GM18498 (cell line): ENCODE measurements around the gene SNRPA1.

ENCODE experiments used
- ATAC-seq: cut with Tn5 transposase; IDR thresholded peaks from one replicate; pipeline ENCODE4 v1.9.1; 2021; ENCODE audit warnings: mild to moderate bottlenecking, moderate library complexity; ENCODE audit not compliant: unreplicated experiment

Gene SNRPA1

DNA sequence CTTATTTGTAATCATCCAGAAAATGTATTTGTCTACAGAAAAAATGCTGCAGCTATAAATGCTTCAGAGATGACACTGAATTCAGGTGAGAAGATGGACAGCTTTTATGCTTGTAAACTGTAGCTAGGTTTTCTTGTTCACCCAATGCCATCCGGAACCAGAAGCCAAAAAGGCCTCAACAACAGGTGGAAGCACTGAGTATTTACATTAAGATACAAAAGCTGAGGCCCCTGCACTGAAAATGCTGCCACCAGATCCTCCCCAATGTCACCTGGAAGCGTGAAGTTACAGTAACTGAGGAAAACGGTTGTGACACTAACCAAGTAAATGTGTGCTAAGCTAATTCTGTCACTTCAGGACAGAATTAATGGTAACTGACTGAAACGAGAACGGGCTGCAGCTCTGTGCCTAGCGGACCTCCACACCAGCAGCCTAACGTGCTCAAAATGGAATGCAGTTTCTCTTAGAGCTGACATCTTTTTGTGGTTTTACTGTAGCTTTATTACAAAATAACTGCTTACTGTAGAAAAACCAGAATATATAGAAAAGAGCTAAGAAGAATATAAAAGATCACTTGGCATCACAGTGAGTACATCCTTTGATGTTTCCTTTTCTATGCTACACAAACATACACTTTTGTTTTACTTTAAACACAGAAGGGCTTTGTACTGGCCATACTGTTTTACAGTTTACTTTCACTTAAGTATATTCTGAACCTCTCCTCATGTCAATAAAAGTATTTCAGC lies 50.8 kb downstream of the SNRPA1 start:
- no peak for ATAC-seq

DNA sequence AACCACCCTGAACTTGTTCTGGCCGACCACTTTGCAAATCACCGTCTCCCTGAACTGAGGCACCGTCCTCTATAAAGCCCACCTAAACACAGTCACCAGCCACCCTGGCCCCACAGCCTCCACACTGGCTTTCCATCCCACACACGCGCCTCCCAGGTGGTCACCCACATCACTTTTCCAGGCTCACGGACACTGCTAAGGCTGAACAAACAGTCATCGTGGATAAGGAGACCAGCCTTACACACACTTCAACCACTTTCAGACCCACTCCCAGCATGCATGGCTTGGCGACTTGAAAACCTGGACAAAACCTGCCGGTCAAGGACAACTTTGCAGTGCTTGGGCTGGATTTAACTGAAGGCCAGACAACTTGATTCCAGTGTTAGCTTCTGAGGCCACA lies 51.6 kb downstream of the SNRPA1 start:
- ATAC-seq = no peak

DNA sequence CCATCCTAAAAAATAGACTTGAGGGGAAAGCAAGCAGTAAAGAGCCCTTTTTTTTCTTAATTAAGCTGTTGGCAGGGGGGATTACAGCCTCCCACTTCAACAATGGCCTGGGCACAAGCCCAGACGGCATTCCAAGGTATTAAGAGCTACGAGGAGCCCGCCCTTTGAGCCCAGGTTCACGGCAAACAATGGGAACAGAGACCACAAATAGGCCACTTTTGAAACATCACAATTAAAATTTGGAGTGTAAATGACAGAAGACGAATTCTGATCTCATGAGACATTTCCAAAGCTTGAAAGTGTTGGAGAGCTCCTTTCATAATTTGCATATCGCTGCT lies 52.1 kb downstream of the SNRPA1 start:
- no peak for ATAC-seq

DNA sequence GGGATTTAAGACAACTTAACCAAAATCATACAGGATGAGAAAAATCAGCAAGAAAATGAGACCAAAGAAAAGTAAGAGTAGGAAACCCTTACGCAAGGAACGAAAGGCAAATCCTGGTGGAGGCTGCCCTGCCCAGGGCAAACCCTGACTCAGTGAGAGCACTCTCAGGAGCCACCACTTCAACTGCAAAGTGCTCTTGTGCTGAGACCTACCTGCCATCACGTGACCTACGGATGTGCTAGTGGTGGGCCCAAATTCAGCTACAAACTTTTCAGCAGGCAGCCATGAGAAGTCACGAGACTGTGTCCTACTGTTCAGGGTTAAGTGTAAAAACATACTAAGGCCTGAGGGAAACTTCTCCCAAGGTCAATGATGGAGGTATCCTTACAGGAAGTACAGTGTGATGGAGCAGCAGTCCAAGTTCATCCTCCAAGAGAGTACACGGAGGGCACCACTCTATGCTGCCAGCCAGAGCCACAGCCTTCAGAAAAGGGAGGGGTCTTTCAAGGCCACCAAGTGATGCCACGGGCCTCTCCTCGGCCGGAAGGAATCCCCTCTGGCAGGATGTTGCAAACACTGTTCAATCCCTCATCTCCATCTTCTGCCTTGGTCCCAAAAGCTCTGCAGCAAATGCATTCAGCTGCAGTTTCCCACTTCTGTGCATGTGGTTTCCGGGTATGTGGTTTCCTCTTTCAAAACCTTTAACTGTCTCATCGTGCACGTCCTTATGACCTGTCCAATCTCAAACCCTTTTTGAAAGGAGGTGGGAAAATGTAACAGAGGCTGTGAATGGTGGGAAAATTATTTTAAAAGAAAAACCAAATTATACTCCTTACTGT lies 52.7 kb downstream of the SNRPA1 start:
- ATAC-seq = peak; percentile 71

DNA sequence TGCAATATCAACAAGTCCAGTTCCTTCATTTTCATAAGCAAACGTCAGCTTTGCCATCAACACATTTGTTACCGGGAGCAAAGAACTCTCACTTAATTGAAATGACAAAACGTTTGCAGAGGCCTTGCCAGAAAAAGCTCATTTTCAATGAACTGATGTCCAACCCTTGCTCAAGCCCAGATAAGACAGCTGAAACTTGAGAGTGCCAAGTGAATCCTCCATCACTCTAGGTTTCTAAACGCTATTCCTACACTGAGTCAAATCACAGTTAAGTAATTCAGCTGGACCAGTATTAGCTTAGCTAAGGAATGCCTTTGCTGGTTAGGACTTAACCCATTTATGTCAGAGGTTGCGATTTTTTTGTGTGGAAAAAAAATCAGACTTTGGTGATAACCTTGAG lies 54.7 kb downstream of the SNRPA1 start:
- no peak for ATAC-seq

DNA sequence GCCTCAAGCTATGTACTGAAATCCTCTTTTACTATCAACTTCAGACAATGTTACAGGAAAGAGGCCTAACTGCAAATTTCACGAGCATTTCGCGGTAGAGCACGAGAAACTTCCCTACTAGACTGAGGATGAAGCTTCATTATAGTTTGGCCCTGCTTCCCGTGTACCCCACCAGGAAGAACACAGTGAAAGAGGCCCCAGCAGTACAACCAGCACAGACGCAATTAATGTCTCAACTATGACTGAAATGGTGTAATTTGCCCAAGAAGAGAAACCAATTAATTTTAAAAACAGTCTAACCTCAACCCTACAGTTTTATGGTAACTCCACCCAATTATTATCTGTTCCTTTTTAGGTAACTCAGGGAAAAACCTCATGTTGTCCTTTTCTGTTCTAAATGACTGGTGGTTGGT lies 55.3 kb downstream of the SNRPA1 start:
- ATAC-seq = no peak

DNA sequence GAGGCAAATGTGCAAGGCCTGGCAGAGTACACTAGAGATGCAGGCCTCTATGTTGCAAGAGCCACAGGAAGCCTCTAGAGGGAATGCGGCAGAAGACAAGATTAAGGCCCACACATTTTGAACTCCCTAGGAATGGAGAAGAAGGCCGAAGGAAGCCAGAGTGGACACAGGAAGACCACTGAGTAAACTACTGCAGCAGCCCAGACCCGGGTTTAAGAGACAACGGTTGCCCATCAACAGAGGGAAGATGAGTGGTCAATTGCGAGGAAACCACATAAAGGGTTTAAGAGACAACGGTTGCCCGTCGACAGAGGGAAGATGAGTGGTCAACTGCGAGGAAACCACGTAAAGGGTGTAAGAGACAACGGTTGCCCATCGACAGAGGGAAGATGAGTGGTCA lies 57.8 kb downstream of the SNRPA1 start:
- no peak for ATAC-seq

DNA sequence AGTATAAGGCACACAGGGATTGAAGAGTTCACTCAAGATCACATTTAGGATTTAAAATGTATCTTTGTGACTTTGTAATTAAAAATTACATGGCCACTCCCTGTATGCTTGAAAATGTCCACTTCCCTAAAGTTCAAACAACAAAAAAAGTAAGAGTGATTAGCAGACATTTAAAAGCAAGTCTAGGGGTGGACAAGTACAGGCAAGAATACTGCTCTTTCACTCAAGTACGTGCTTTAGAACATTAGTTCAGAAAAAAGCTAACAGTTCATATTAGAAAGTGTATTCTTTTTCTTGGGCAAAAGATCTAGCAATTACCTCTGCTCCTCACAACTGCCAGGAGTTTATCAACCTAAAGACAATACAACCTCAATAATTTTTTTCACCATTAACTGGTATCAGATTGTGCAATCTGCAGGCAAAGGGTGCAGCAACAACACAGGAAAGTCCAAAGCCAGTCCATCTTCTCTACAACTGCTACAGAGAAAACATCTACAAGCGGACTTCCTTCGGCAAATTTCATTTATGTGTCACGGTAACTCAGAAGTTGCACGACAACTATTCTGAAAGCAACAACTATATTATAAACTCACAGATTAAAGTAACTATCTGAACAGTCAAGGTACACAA lies 61.3 kb downstream of the SNRPA1 start:
- no peak for ATAC-seq

DNA sequence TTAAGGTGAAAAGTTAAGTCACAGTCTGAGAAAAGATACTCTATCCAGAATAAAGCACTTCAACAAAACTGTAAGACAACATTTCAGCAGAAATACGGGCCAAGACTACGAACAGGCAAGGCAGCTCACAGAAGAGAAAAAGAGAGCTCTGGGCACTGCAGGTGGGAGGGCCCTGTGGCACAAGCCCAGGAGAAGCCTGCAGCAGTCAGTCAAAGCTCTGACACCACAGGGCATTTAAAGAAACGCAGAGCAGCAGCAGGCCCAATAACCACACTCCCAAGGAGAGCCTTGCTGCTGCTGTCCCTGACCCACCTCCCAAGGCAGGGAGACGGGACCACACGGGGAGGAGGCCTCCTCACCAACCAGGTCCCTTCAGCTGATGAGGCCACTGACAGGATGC lies 62.4 kb downstream of the SNRPA1 start:
- no peak for ATAC-seq
